Small intestine (tissue), 7 donors: ENCODE data around the gene FGD4. TPM values are rescaled to one million over a fixed set of nuclear protein-coding genes. Genes with fewer than 3 reads are reported as not detected.

Source experiments
- DNase-seq, 2 donors: peaks; one replicate each; pipeline versions ENCODE4 v3.0.0 to v3.0.0-alpha.2; 2013
- FAIRE-seq: peaks from 2 replicates; lab custom pipeline; 2012; peaks lifted over from hg19 to GRCh38; lab: Jason Lieb, UNC
- H3K27ac ChIP-seq, 3 donors: one replicate each; pipeline ENCODE4 v1.5.1; 2013; ENCODE audit warnings: low read length in 2 of 3, mild to moderate bottlenecking in 2 of 3, control low read depth in 1 of 3, inconsistent platforms in 1 of 3, low read depth in 1 of 3, moderate library complexity in 1 of 3
- H3K27me3 ChIP-seq, 3 donors: one replicate each; pipeline ENCODE4 v1.6.1; 2013; ENCODE audit warnings: low read length in 3 of 3, inconsistent platforms in 1 of 3; ENCODE audit not compliant: control insufficient read depth in 3 of 3, insufficient read depth in 3 of 3
- H3K36me3 ChIP-seq, 3 donors: one replicate each; pipeline ENCODE4 v1.6.1; 2013; ENCODE audit warnings: low read length in 3 of 3, inconsistent platforms in 1 of 3, low read depth in 1 of 3, mild to moderate bottlenecking in 1 of 3, moderate library complexity in 1 of 3; ENCODE audit not compliant: control insufficient read depth in 3 of 3, insufficient read depth in 2 of 3
- H3K4me1 ChIP-seq, 3 donors: one replicate each; pipeline ENCODE4 v1.6.1; 2013; ENCODE audit warnings: low read length in 2 of 3, inconsistent platforms in 1 of 3, low read depth in 1 of 3, mild to moderate bottlenecking in 1 of 3, moderate library complexity in 1 of 3; ENCODE audit not compliant: control insufficient read depth in 3 of 3, insufficient read depth in 2 of 3
- H3K4me3 ChIP-seq, 3 donors: one replicate each; pipeline ENCODE4 v1.5.1; 2013; ENCODE audit warnings: low read length in 3 of 3, control low read depth in 1 of 3, inconsistent platforms in 1 of 3, low read depth in 1 of 3, mild to moderate bottlenecking in 1 of 3, moderate library complexity in 1 of 3
- H3K9me3 ChIP-seq, 2 donors: one replicate each; pipeline ENCODE4 v1.6.1; 2013; ENCODE audit warnings: low read depth in 1 of 2, low read length in 1 of 2; ENCODE audit not compliant: control insufficient read depth in 2 of 2, insufficient read depth in 1 of 2
- WGBS, 3 donors: extraction: QIAGEN DNeasy Blood & Tissue Kit; methylation state at CpG; one replicate each; pipeline ENCODE4 v1.1.7; 2013; 5-methylcytosine and 5-hydroxymethylcytosine counted together
- polyA plus RNA-seq, 4 donors: library from polyadenylated mRNA; stranded (reverse) in 3 of 4; unstranded in 1 of 4; fragments of 200-250 nt in 3 of 4; fragments of 120-200 nt in 1 of 4; gene quantifications; one replicate each; pipeline versions ENCODE4 v1.2.1 to v1.2.3, GENCODE V29; 2013
- donor health status: healthy with polysubstance abuse.
- donor health status: control.
- donor health status: control.
- donor health status: Bipolar disorder and iron deficiency.
- donor health status: healthy.

Gene FGD4
- polyA plus RNA-seq, 4 donors = 8.2 to 21.4 (median 14.2) TPM

DNA sequence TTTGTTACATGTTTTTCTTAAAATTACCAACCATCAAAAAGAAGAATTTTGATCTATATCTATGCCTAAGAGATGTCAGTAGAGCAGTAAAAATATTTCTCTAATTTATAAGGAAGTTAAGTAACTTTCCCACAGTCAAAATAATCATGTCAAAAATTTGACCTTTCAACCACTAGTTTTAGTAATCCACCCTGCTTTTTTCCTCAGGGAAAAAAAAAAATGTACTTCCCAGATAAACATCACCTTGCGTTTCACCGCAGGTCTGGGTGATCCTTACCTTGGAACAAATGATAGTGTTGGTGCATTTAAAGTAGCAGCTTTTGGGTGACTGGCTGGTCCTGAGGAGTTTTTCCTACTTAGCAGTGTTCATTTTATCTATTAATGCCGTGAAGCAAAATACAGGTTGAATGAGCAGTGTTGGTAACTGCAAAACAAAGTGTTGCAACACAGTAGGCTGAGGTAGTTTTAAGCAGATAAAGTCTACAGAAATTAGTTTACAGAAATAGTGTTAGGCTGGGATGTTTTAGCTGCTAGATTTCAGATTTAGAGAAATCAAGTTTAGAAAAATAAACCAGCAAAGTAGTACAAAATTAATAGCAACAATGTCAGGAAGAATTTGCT, 142.5 kb downstream of the FGD4 start:
- peaks cover 0 to 5% (median 0%) of the 10 kb centered on the region in 3 donors for H3K36me3 ChIP-seq
- H3K9me3 ChIP-seq = no peaks in the 10 kb centered on the region
- WGBS, 3 donors = 51 to 64% (median 63%) methylated on average over 3 of the region's 3 CpGs
- FAIRE-seq (no peak), DNase-seq (no peak)
- no peaks in the 10 kb centered on the region for H3K27me3 ChIP-seq
- peaks cover 0 to 14% (median 9%) of the 10 kb centered on the region in 3 donors for H3K4me1 ChIP-seq
- H3K27ac ChIP-seq = peak overlapping the region in 1 of 3 donors; percentile 39
- H3K4me3 ChIP-seq = no peak overlapping the region

DNA sequence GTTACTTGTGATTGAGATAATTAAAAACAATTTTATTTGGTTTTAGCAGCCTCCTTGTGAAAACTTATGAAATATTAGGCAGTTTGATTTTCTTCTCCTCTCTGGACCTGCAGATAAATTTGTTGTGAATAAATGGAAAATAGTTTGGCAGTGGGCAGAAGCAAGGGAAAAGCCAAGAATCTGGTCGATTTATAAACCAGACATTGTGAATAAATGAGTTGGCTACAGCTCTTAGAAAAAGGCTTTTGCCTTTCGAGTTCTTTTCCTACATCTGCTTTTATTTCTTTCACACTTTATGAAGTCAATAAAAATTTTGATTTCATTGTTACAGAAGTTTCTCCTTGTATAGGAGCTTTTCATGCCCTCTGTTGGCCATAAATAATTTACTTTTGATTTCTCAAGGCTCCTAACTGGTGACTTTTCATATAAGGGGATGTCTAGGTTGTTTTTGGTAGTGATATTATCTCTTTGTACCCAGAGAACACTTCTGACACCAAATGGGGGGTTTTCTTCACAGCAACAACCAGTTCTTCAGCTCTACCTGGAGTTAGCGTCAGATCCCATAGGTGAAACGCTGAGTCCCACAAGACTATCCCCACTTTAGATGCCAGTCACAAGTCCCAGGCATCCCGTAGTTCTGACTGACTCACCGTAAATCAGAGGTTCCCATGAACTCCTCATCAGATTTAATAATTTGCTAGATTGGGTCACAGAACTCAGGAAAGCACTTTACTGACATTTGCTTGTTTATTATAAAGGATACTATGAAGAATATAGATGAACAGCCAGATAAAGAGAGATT, 143.3 kb downstream of the FGD4 start:
- H3K27ac ChIP-seq = peak overlapping the region in 1 of 3 donors; percentile 12
- no peak for DNase-seq
- FAIRE-seq = no peak
- no peaks in the 10 kb centered on the region for H3K27me3 ChIP-seq
- WGBS, 3 donors = 72 to 79% (median 78%) methylated on average over 6 of the region's 6 CpGs
- peaks cover 0 to 14% (median 9%) of the 10 kb centered on the region in 3 donors for H3K4me1 ChIP-seq
- H3K9me3 ChIP-seq = no peaks in the 10 kb centered on the region
- H3K4me3 ChIP-seq = no peak overlapping the region
- H3K36me3 ChIP-seq = peaks cover 0 to 5% (median 0%) of the 10 kb centered on the region in 3 donors

DNA sequence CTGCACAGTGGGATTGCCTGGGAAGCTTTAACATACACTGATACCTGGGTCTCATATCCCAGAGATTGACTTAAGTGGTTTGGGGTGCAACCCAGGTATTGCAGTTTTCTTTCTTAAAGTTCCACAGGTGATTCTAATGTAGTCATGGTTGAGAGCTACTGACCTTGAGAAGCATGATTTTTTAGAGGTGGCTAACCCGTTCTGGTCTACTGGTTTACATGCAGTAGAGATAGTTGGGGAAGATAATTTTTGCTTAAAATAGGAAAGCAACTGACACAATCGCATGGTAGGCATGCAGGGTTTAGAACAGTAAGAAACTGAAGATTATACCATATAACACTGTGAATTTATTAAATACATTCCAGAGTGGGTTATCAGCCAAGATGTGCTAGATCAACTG, 145.5 kb downstream of the FGD4 start:
- Histone ChIP-seq H3K4me3 (no peak overlapping the region), H3K27ac (no peak overlapping the region), H3K9me3 (no peaks in the 10 kb centered on the region), H3K4me1 (peaks cover 0 to 15% (median 14%) of the 10 kb centered on the region in 3 donors), H3K27me3 (no peaks in the 10 kb centered on the region), H3K36me3 (peaks cover 0 to 2% (median 0%) of the 10 kb centered on the region in 3 donors)
- no peak for DNase-seq
- no peak for FAIRE-seq
- 84 to 93% (median 88%) methylated on average over 2 of the region's 2 CpGs for WGBS, 3 donors

DNA sequence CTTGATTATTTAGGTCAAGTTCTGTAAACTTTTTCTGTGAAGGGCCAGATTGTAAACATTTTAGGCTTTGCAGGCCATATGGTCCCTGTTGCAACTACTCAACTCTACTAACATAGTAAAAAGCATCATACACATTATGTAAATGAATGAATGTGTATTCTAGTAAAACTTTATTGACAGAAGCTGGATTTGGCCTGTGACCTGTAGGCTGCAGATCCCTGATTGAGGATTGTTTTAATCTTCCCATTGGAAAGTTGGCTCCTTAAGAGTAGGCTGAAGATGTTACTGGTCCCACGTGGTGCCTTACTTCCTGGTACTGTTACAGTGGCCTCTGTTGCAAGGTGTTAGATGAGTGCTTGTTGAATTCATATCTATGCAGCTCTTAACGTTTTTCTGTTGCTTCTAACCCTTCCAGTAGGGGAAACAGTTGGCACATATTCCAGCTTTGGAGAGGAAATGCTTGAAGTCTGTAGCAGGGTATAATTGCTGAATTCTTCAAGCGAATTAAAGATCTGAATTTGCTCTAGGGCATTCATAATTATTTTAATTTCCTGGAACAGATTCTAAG, 146.1 kb downstream of the FGD4 start:
- no peaks in the 10 kb centered on the region for H3K27me3 ChIP-seq
- WGBS, 3 donors = 34 to 46% (median 44%) methylated on average over 3 of the region's 3 CpGs
- peaks cover 0 to 15% (median 14%) of the 10 kb centered on the region in 3 donors for H3K4me1 ChIP-seq
- no peak overlapping the region for H3K27ac ChIP-seq
- FAIRE-seq (no peak), DNase-seq (no peak)
- peaks cover 0 to 2% (median 0%) of the 10 kb centered on the region in 3 donors for H3K36me3 ChIP-seq
- H3K9me3 ChIP-seq = no peaks in the 10 kb centered on the region
- H3K4me3 ChIP-seq = no peak overlapping the region

DNA sequence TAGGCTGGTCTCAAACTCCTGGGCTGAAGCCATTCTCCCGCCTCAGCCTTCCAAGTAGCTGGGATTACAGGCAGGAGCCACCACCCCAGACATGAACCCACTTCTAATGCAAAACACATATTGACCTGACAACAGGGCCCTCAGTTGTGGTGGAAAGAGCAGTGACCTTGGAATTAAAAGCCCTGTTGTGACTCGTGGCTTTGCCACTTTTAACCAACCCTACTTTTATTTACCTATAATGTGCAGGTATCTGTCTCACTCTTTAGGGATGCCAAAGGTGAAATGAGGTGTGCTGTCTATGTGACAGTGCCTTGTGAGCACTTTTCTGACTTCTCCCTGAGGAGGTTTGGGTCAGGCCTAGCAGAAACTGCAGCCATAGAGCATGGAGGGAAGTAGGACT, 146.9 kb downstream of the FGD4 start:
- DNase-seq (no peak), FAIRE-seq (no peak)
- Histone ChIP-seq H3K9me3 (no peaks in the 10 kb centered on the region), H3K4me3 (no peak overlapping the region), H3K36me3 (peaks cover 0 to 2% (median 0%) of the 10 kb centered on the region in 3 donors), H3K27me3 (no peaks in the 10 kb centered on the region), H3K27ac (no peak overlapping the region), H3K4me1 (peaks cover 0 to 15% (median 14%) of the 10 kb centered on the region in 3 donors)
- 62 to 75% (median 71%) methylated on average over 2 of the region's 2 CpGs for WGBS, 3 donors

DNA sequence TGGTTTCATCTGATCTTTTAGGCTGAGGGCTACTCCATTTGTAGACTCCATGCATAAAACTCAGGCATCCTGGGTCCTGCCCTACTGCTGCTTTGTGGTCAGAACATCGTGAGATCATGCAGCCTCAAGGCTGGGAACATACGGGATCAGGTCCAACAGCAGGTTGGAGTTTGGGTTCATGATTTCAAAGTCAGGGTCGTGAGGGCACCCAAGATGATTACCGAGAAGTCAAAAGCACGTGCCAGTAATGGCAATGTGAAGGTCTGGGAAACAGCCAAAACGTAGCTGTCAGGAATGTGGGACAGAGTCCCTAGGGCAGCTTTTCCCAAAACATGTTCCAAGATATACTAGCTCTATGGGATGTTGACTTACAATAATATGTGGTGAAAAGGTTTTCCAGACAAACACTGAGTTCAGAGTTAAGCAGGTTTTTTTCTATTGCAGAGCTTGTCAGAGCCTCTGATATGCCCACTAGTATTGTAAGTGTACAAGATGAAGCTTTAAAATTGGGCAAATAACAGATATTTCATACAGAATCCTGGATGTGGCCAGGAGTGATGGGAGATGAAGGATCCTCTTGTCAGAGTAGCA, 149.4 kb downstream of the FGD4 start:
- no peak for FAIRE-seq
- no peak overlapping the region for H3K4me3 ChIP-seq
- no peaks in the 10 kb centered on the region for H3K27me3 ChIP-seq
- DNase-seq = no peak
- peak overlapping the region in 1 of 3 donors; percentile 43 for H3K27ac ChIP-seq
- peaks cover 0 to 4% (median 0%) of the 10 kb centered on the region in 3 donors for H3K36me3 ChIP-seq
- peaks cover 0 to 15% (median 0%) of the 10 kb centered on the region in 3 donors for H3K4me1 ChIP-seq
- WGBS, 3 donors = 56 to 67% (median 64%) methylated on average over 6 of the region's 6 CpGs
- H3K9me3 ChIP-seq = no peaks in the 10 kb centered on the region

DNA sequence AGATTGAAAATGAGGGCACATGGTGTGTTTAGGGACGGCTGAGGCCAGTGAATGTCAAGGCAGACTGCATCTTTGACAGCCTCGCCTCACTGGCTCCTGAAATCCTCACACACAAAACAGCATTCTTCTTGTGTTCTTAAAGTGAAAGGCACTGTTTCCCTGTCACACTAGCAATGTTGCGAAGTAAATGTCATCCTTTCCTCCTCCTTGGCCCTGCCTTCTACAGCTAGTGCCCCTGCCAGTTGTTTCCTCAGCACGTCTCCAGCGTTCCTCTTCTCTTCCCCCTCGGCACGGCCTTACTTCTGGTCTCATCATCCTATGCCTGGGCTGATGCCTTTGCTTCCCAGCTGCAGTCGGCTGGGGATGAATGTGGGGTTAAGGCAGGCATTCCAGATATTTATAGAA, 150.3 kb downstream of the FGD4 start:
- H3K36me3 ChIP-seq = peaks cover 0 to 5% (median 0%) of the 10 kb centered on the region in 3 donors
- H3K27me3 ChIP-seq = no peaks in the 10 kb centered on the region
- no peaks in the 10 kb centered on the region for H3K9me3 ChIP-seq
- no peak for DNase-seq
- peak overlapping the region in 1 of 3 donors; percentile 43 for H3K27ac ChIP-seq
- FAIRE-seq = no peak
- H3K4me3 ChIP-seq = no peak overlapping the region
- WGBS, 3 donors = 51 to 83% (median 80%) methylated on average over 8 of the region's 8 CpGs
- H3K4me1 ChIP-seq = peaks cover 0 to 15% (median 0%) of the 10 kb centered on the region in 3 donors

DNA sequence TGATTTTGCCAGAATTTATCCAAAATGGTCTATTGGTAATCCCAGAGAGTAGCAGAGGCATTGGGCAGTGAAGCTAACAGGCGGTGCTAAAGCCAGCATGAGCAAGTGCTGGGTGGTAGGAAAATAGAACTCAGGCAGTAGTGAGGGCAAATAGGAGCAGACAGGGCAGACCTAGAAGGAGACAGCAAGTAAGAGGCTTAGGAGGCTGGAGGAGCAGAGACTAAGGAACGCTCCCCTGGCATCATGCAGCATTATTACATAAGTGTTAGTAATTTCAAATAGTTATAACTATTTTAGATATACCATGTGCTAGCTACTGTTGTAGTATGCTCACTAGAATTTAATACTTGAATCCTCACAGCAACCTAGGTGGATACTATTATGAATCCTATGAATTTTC, 151.7 kb downstream of the FGD4 start:
- FAIRE-seq (no peak), DNase-seq (no peak)
- no peaks in the 10 kb centered on the region for H3K9me3 ChIP-seq
- WGBS, 3 donors = 91 to 98% (median 93%) methylated on average over 2 of the region's 2 CpGs
- no peak overlapping the region for H3K27ac ChIP-seq
- H3K27me3 ChIP-seq = no peaks in the 10 kb centered on the region
- no peak overlapping the region for H3K4me3 ChIP-seq
- H3K4me1 ChIP-seq = peaks cover 0 to 7% (median 0%) of the 10 kb centered on the region in 3 donors
- H3K36me3 ChIP-seq = peaks cover 0 to 5% (median 0%) of the 10 kb centered on the region in 3 donors
